K562 (cell line): ENCODE measurements around the gene CUX1. TPM values are rescaled to one million over a fixed set of nuclear protein-coding genes. Genes with fewer than 3 reads are reported as not detected.

Experiments used
- BCOR ChIP-seq: fragments of 450-650 bp; IDR thresholded peaks from 2 replicates; pipeline ENCODE4 v1.6.1; 2016
- ETS2 ChIP-seq: IDR thresholded peaks from 2 replicates; pipeline ENCODE4 v1.6.1; 2016; ENCODE audit warnings: borderline replicate concordance, missing genetic modification characterization, mild to moderate bottlenecking, moderate library complexity, missing compliant biosample characterization; ENCODE audit not compliant: poor library complexity, severe bottlenecking
- FIP1L1 ChIP-seq: fragments of 200-400 bp; formaldehyde crosslinking; IDR thresholded peaks from 2 replicates; pipeline ENCODE4 v1.6.1; 2018; ENCODE audit warnings: mild to moderate bottlenecking, low read depth, low read length; ENCODE audit not compliant: poor library complexity, severe bottlenecking
- FOXP4 ChIP-seq: sonication (generic); formaldehyde crosslinking; IDR thresholded peaks from 2 replicates; pipeline ENCODE4 v1.8.0; 2022; ENCODE audit warnings: mild to moderate bottlenecking, missing genetic modification reagents, borderline replicate concordance
- MTA2 ChIP-seq: fragments of 450-650 bp; IDR thresholded peaks from 2 replicates; pipeline ENCODE4 v1.6.1; 2016; ENCODE audit warnings: low read depth
- MTF1 ChIP-seq: fragments of 250-450 bp; sonication (Bioruptor Pico); IDR thresholded peaks from 2 replicates; pipeline ENCODE4 v1.9.0; 2021; ENCODE audit warnings: moderate library complexity, mild to moderate bottlenecking, inconsistent platforms, borderline replicate concordance
- RBM15 ChIP-seq: fragments of 200-400 bp; formaldehyde crosslinking; IDR thresholded peaks from 2 replicates; pipeline ENCODE4 v1.6.1; 2018; ENCODE audit warnings: mild to moderate bottlenecking, low read length, moderate library complexity; ENCODE audit not compliant: insufficient read depth
- SMAD2 ChIP-seq: fragments of 150-350 bp; IDR thresholded peaks from 2 replicates; pipeline ENCODE4 v1.6.1; 2014; ENCODE audit warnings: low read depth, mild to moderate bottlenecking, low read length
- SMAD4 ChIP-seq: fragments of 250-450 bp; sonication (Bioruptor Pico); conservative IDR thresholded peaks from 2 replicates; pipeline ENCODE4 v1.8.0; 2021; ENCODE audit warnings: inconsistent platforms, mild to moderate bottlenecking, moderate library complexity
- TCFL5 ChIP-seq: fragments of 250-450 bp; sonication (Bioruptor Pico); conservative IDR thresholded peaks from 2 replicates; pipeline ENCODE4 v1.6.1; 2021; ENCODE audit warnings: mild to moderate bottlenecking, moderate library complexity, matching md5 sums
- THRA ChIP-seq: fragments of 450-650 bp; IDR thresholded peaks from 2 replicates; pipeline ENCODE4 v1.6.1; 2017; ENCODE audit warnings: mild to moderate bottlenecking, moderate library complexity
- ZFPM2 ChIP-seq: fragments of 250-450 bp; sonication (Bioruptor Pico); IDR thresholded peaks from 2 replicates; pipeline ENCODE4 v1.5.1; 2022; ENCODE audit warnings: mild to moderate bottlenecking
- ZNF224 ChIP-seq: sonication (generic); formaldehyde crosslinking; IDR thresholded peaks from 2 replicates; pipeline ENCODE4 v1.8.0; 2022; ENCODE audit warnings: mild to moderate bottlenecking, missing genetic modification reagents
- ZNF354B ChIP-seq: fragments of 250-450 bp; sonication (Bioruptor Pico); IDR thresholded peaks from 2 replicates; pipeline ENCODE4 v1.4.0; 2020
- ZNF518B ChIP-seq: fragments of 250-450 bp; sonication (Bioruptor Pico); IDR thresholded peaks from 2 replicates; pipeline ENCODE4 v1.5.0; 2021; ENCODE audit warnings: mild to moderate bottlenecking, moderate library complexity
- polyA plus RNA-seq, 8 experiments: library from polyadenylated mRNA; depleted of rRNA in 4 of 8; stranded (reverse) in 5 of 8; unstranded in 3 of 8; fragments of >200 nt; fragmentation: Nextera tagmentation in 2 of 8; fragmentation: Illumina TruSeq in 1 of 8; extraction: Ambion mirVana in 2 of 8; extraction: Trizol in 1 of 8; gene quantifications; 2 replicates each; pipeline versions ENCODE4 v1.2.1 to v1.2.3, GENCODE V29; 2011 to 2014; ENCODE audit warnings: inconsistent platforms in 1 of 8, missing spikeins in 1 of 8
- total RNA-seq, 7 experiments: library from RNA; depleted of rRNA in 6 of 7; stranded (reverse); fragments of >200 nt in 6 of 7; fragmentation: Illumina TruSeq in 2 of 7; extraction: Trizol in 2 of 7; gene quantifications; 2 replicates each; pipeline versions ENCODE4 v1.2.1 to v1.2.3, GENCODE V29; 2011 to 2021; ENCODE audit warnings: low replicate concordance in 1 of 7

The CUX1 gene
- total and polyA plus RNA-seq, 9 of the 15 experiments (the other 6 are each of a cell fraction or from before 2014, with no cell fraction given), result 3.6 to 55.3 (median 25.2) TPM

- TF ChIP-seq TCFL5 (CRISPR knock-in tag), result no peak
- TF ChIP-seq ZNF518B (CRISPR knock-in tag), result no peak
- no peak for TF ChIP-seq RBM15
- TF ChIP-seq ETS2 (tag), result no peak
- TF ChIP-seq ZNF224, result no peak
- TF ChIP-seq MTA2, result no peak
- TF ChIP-seq THRA, result no peak
- TF ChIP-seq BCOR, result 0 out of 2 replicates have a peak, but pooled peaks have one; percentile 13
- no peak for TF ChIP-seq FOXP4 (CRISPR knock-in tag)
- TF ChIP-seq SMAD4 (CRISPR knock-in tag), result peak; percentile 73
- TF ChIP-seq ZFPM2 (CRISPR knock-in tag), result no peak
- TF ChIP-seq ZNF354B (CRISPR knock-in tag), result no peak
- no peak for TF ChIP-seq SMAD2
- peak; percentile 50 for TF ChIP-seq FIP1L1
- TF ChIP-seq MTF1 (CRISPR knock-in tag), result no peak
These were observed 469.0 kb downstream of the CUX1 start, which contains the start of gene SH2B2 (continued) for GRCh38 chr7:102286237-102287110.
